Erythroblast (primary cell): ENCODE data around the gene UBA3.

Source experiments
- DNase-seq, 2 experiments: peaks; one replicate each; lab custom pipeline; 2025; lab: John Stamatoyannopoulos, UW
- GATA1 ChIP-seq: IDR thresholded peaks from 2 replicates; pipeline ENCODE4 v1.6.1; 2011; ENCODE audit warnings: low read depth, mild to moderate bottlenecking, control low read depth, low read length, moderate library complexity
- POLR2A ChIP-seq: IDR thresholded peaks from 2 replicates; pipeline ENCODE4 v1.6.1; 2011; ENCODE audit warnings: mild to moderate bottlenecking, low read length

Gene UBA3

DNA sequence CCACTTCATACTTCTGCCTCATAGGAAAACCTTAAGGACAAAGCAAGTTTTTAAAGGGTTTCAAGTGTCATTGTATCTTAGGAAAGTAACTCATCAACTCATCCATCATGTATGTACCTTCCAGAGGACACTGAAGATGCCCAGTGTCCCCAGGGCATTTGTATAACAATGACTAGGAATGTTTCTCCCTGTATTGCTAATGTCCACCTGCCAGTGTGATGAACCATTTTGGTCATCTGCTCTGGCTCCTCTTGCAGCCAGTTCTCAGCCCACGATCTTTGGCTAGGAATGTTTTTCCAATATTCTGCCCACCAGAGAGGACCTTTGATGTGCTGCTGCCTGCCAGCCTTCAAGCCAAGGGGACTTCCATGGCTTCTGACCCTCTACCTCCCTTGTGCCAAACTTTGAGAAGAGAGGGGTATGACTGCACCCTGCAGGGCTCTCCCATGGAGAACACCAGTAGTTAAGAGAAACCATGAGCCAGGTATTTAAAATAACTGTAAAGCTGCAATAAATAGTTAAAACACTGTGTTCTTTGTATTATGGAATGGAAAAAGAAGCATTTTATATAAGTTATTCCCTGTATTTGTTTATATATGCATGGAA is 30.9 kb upstream of the UBA3 start:
- TF ChIP-seq POLR2A = no peak
- no peak for DNase-seq

DNA sequence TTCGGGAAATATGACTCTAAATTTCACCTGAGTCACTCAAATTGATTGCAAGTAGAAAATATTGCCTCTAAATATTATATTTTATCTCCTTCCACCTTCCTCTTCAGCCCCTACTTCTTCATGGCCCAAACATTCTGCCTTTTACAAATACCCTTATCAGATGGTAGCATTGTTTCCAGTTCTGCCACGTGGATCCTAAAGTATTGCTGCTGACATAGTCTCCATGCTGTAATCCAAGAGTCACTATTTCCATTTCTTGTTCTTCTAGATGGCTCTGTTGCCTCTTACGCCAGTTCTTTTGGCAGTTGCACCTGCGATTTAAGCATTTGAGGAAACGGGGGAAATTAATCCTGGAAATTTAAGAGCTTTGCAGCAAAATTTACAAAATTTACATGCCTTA is 28.6 kb upstream of the UBA3 start:
- TF ChIP-seq POLR2A (no peak), GATA1 (no peak)
- DNase-seq = peak in 1 of 2 experiments; percentile 21

DNA sequence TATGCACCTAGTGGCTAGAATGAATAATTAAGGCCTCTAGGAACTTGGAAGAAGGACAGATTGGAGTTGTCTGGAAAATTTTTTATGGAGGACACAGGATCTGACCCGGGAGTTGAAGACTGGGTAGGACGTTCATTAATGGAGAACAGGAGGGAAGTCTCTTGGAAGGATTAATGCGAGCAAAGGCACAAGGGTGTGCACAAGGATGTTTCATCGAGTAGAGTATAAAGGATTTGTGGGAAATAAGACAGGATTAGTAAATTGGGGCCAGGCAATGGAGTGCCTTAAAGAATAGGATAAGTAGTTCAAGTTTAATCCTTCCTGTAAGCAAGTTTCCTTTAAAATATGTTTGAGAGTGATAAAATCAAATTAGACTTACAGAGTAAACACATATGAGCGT is 27.7 kb upstream of the UBA3 start:
- TF ChIP-seq GATA1 (no peak), POLR2A (no peak)
- no peak for DNase-seq

DNA sequence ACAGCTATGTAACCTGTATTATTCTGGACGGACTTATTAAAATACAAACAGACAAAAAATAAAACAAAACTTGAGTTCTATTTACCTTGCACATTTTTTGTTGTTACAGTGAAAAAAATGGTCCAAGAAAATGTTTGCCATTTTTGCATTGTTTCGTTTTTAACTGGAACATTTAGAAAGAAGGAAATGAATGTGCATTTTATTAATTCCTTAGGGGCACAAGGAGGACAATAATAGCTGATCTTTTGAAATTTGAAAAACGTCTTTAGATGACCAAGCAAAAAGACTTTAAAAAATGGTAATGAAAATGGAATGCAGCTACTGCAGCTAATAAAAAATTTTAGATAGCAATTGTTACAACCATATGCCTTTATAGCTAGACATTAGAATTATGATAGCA is 25.2 kb upstream of the UBA3 start:
- DNase-seq = no peak
- TF ChIP-seq GATA1 = no peak
- no peak for TF ChIP-seq POLR2A

DNA sequence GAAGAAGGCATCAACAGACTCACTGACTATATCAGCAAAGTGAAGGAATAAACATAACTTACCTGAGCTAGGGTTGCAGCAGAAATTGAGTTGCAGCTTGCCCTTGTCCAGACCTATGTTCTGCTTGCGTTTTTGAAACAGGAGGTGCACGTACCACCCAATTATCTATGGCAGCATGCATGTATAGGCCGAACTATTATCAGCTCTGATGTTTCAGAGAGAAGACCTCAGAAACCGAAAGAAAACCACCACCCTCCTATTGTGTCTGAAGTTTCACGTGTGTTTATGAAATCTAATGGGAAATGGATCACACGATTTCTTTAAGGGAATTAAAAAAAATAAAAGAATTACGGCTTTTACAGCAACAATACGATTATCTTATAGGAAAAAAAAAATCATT is 24.4 kb upstream of the UBA3 start:
- TF ChIP-seq GATA1 (no peak), POLR2A (no peak)
- DNase-seq = peak; percentile 33 to 55

DNA sequence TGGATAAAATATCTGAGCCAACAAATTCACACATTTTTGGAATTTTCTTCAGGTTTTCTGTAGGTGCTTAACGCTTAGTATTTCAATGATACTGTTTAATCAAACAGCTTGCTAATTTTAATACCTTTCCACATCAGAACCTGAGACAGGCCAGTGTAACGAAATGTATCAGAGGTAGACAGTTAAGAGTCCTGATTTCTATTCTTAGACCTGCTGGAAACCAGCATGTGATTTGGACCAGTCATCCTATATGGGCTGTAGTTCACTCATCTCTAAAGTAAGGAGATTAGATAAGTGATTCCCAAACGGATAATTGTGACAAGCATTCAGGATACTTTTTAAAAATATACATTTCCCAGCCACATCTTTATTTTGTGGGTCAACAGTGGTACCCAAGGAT is 23.0 kb upstream of the UBA3 start:
- DNase-seq = no peak
- TF ChIP-seq POLR2A (no peak), GATA1 (no peak)

DNA sequence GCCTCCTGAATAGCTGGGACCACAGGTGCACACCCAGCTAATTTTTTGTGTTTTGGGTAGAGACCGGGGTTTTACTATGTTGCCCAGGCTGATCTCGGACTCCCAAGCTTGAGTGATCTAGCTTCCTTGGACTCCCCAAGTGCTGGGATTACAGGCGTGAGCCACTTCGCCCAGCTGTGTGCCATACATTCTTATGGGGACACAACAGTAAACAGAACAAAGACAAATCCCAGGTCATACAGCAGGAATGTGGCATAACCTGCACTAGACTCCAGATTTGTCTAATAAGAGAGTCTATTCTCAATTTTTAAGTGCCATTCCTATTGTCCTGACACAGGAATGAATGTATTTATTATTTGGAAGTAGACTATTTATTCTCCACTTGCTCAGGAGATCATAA is 22.2 kb upstream of the UBA3 start:
- TF ChIP-seq GATA1 = no peak
- no peak for TF ChIP-seq POLR2A
- no peak for DNase-seq

DNA sequence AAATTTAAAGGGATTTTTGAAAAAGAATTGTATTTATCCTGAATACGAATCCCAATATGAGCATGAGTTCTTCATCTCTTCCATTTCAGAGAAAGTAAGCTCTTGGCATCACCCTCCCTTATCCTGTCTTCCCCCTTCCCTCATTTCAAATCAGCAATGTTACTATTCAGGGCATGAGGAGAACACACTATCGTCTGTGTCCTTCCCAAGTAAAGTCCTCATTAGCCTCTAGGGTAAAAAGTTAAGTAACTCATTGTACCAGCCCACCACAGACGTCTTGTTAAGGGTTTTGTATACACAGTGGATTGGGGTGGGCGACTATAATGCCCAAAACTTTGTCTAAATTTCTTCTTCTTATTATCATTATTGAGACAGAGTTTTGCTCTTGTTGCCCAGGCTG is 19.4 kb upstream of the UBA3 start:
- no peak for DNase-seq
- TF ChIP-seq POLR2A = no peak
- TF ChIP-seq GATA1 = no peak

DNA sequence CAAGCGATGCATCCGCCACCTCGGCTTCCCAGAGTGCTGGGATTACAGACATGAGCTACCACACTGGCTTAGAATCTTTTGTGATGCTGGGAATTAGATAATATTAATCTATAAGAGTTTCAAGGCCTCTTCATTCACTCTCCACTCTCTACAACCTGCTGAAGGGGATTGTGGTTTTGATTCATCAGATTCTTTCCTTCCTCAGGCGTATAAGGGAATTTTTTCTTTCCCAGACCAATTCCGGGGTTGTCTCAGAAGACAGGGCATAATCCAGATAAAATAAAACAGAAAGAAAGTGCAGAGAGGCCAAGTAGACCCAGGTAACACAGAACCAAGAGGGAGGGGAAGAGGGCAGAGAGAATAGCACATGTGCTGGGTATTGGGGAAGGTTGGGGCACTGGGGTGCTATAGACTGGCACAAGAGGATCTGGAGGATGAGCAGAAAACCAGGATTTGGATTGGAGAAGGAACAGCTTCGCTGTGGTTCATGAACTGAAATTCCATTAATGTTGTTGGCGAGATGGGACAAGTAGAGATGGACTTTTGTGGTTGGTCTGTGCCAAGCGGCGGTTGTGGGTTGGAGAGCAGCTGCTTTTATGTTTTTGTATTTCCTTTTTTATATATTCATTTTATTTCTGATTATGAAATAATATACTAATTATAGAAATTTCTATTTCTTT is 17.4 kb upstream of the UBA3 start:
- DNase-seq = no peak
- TF ChIP-seq GATA1 (no peak), POLR2A (no peak)

DNA sequence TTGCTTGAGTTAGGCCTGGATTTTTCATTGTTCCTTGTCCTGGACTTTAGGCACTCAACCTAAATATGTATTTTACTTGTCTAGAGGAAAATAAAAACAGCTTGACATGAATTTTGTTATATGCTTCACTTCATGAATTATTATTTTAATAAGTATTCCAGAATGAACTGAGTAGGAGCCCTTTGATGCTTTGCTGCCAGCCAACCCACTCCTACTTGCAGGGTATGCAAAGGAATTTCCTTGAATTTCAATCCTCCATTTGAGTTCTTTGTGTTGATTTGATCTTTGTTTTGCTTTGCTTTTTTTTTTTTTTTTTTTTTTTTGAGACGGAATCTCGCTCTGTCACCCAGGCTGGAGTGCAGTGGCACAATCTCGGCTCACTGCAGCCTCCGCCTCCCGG is 16.1 kb upstream of the UBA3 start:
- TF ChIP-seq GATA1 (no peak), POLR2A (no peak)
- no peak for DNase-seq

DNA sequence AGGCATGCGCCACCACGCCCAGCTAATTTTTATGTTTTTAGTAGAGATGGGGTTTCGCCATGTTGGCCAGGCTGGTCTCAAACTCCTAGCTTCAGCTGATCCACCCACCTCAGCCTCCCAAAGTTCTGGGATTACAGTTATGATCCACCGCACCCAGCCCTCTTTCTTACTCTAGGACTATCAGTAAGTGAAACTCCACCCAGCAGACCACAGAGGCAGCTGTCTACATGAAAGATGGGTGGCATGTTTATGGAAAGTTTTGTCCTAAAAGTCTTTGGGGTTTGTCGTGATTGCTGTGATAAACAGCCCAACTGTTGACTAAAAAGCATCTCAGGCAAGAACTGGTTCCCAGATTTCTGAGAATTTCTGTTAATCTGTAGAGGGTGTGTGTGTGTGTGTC is 15.5 kb upstream of the UBA3 start:
- TF ChIP-seq GATA1 = no peak
- no peak for TF ChIP-seq POLR2A
- peak; percentile 18 to 28 for DNase-seq

DNA sequence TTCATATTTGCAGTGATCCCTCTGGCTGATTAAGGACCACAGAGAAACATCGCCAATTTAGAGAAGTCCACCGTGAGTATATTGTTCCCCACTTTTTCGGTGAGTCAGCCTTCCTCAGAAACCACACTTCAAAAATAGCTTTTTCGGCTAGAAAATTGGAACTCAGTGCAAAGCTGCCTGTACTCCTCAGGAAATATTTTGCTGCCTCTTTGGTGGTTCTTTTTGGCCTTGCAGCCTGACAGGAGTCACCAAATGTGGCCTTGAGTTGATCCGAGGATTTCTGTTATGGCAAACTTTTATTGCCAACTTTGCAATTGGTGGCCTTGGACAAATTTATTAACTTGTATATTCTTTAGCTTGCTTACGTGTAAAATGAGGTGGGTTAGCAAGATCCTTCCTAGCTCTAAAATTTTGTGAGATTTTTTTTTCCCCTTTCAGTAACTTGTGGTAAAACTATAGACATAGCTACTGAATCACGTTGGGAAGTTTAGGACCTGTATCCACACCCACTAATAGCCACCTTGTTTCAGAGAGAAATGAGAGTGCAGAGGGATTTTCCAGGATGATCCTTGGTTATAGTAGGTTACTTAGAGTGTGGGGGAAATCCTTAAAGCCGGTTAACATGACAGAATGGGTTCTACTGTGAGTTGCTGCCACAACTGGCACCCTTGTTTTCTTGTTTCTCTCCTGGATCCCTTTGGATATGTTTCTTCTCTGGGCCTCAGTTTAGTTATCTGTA is 14.5 kb upstream of the UBA3 start:
- no peak for TF ChIP-seq GATA1
- no peak for TF ChIP-seq POLR2A

DNA sequence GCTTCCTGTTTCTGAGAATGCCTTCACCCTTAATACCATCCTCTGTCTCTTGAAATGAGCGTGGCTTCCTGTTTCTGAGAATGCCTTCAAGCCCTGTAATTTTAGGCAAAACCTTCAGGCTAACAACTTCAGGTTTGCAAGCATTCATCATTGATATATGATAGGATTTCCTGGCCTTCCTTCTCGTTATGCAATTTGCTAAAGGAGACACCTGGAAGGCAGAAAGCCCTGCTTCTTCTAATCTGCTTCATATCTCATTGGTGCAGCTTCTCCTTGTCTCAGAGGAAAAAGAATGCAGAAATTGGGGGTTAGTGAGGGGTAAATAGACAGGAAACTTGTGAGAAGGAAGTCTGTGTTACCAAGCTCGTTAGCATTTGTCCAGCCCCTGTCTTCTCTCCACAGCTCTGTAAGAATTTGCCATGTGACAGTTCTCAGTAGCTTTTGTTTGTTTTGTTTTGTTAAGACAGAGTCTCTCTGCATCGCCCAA is 11.9 kb upstream of the UBA3 start:
- TF ChIP-seq POLR2A (no peak), GATA1 (no peak)
- peak; percentile 19 to 26 for DNase-seq

More for the DNA sequence above, 14.5 kb upstream of the UBA3 start:
- peak in 1 of 2 experiments; percentile 20 for DNase-seq

DNA sequence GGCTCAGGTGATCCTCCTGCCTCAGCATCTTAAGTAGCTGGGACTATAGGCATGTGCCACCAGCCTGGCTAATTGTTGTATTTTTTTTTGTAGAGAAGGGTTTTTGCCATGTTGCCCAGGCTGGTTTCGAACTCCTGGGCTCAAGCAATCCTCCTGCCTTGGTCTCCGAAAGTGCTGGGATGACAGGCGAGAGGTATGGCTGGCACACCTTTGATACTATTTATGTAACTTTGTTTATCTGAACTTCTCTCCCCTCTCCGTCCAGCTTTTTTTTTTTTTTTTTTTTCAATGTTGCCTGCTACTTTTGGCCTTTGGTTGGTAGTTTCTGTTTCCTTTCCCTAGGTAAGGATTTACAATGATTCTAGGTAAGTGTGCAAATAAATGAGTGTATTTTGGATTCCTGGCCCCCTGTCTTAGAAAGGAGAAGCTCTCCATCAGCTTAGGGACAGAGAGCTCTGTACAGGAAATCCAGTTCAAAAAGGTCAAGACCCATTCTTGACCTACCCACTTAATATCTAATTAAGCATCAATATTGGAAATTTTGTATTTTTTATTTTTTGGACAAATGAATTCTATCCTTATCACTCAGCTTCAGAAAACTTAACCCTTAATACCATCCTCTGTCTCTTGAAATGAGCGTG is 11.3 kb upstream of the UBA3 start:
- no peak for DNase-seq
- TF ChIP-seq GATA1 (no peak), POLR2A (no peak)
